OCI-LY7 (cell line): ENCODE measurements around the gene IL17RD.

Source experiments
- EZH2phosphoT487 ChIP-seq: fragments of 200-600 bp; sonication (generic); IDR thresholded peaks from 2 replicates; pipeline ENCODE4 v1.6.1; 2018; ENCODE audit warnings: low read depth, borderline replicate concordance, mild to moderate bottlenecking, mixed run types, antibody characterized with exemption, low read length, moderate library complexity, mixed read lengths
- TF ChIP-seq, protein P1 (sequence below): fragments of 200-600 bp; sonication (generic); conservative IDR thresholded peaks from 2 replicates; pipeline ENCODE4 v1.5.1; 2014; ENCODE audit warnings: mild to moderate bottlenecking, antibody characterized with exemption, low read length, moderate library complexity, mixed read lengths

DNA sequence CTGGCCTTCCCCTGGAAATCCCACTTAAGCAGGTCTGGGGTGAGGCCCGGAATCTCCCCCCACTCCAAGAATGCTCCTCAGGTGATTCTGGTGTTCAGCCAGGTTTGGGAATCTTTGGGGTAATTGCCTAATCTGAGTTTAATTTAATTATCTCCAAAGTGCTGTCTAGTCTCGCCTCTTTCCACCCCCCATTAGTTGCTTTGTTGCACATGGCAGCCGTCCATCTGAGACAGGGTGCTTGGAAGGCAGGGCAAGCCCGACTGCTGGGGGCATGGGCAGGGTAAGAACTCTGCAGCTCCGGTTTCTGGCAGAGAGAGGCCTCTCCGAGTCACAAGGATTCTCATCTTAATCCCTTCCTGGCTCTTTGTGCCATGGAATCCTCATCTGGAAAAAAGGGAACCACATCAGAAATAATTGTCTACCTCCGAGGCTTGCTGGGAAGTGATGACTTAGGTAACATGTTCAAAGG, 15.0 kb downstream of the IL17RD start:
- TF ChIP-seq, protein P1, sequence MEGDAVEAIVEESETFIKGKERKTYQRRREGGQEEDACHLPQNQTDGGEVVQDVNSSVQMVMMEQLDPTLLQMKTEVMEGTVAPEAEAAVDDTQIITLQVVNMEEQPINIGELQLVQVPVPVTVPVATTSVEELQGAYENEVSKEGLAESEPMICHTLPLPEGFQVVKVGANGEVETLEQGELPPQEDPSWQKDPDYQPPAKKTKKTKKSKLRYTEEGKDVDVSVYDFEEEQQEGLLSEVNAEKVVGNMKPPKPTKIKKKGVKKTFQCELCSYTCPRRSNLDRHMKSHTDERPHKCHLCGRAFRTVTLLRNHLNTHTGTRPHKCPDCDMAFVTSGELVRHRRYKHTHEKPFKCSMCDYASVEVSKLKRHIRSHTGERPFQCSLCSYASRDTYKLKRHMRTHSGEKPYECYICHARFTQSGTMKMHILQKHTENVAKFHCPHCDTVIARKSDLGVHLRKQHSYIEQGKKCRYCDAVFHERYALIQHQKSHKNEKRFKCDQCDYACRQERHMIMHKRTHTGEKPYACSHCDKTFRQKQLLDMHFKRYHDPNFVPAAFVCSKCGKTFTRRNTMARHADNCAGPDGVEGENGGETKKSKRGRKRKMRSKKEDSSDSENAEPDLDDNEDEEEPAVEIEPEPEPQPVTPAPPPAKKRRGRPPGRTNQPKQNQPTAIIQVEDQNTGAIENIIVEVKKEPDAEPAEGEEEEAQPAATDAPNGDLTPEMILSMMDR, result no peak
- no peak for TF ChIP-seq EZH2phosphoT487
